ENCODE results near the gene LPP. TPM values are rescaled to one million over a fixed set of nuclear protein-coding genes. Genes with fewer than 3 reads are reported as not detected.
"Not testable (repeated sequence)": the region's sequence is repeated elsewhere in the genome, so short reads cannot be mapped to it uniquely, and the experiment has no call there.

Gene LPP
- total RNA-seq, 6 experiments from 2014 or later = 84.1 to 121 (median 102) TPM

DNA sequence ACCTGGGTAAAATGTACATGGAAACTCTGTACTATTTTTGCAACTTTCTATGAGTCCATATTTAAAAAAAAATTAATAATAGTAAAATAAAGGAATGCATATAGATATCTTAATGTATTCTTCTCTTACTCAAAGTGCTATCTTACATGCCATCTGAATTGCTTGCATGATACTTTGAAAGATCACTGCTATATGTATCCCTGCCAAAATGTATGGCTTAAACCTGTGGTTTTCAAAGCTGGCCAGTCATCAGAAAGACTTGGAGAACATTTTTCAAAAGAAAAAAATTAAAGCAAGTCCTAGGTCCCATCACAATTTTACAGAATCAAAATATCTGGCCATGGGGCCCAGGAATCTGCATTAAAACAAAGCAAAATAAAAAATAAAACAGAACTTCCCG, 262.1 kb downstream of the LPP start:
- TF ChIP-seq, protein P1, sequence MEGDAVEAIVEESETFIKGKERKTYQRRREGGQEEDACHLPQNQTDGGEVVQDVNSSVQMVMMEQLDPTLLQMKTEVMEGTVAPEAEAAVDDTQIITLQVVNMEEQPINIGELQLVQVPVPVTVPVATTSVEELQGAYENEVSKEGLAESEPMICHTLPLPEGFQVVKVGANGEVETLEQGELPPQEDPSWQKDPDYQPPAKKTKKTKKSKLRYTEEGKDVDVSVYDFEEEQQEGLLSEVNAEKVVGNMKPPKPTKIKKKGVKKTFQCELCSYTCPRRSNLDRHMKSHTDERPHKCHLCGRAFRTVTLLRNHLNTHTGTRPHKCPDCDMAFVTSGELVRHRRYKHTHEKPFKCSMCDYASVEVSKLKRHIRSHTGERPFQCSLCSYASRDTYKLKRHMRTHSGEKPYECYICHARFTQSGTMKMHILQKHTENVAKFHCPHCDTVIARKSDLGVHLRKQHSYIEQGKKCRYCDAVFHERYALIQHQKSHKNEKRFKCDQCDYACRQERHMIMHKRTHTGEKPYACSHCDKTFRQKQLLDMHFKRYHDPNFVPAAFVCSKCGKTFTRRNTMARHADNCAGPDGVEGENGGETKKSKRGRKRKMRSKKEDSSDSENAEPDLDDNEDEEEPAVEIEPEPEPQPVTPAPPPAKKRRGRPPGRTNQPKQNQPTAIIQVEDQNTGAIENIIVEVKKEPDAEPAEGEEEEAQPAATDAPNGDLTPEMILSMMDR (IDR thresholded peaks at IDR 0.05) = no peak
- H3K27ac Mint-ChIP-seq = no peak overlapping the region
- peaks cover 48% of the 10 kb centered on the region for H3K4me1 Mint-ChIP-seq (ENCODE audit: low read depth)
- H3K9me3 Mint-ChIP-seq = no peaks in the 10 kb centered on the region
- H3K4me3 Mint-ChIP-seq = no peak overlapping the region
- peaks cover 30% of the 10 kb centered on the region for H3K36me3 Mint-ChIP-seq (ENCODE audit: low read depth)
- DNase-seq = peak; percentile 40
- no peaks in the 10 kb centered on the region for H3K27me3 Mint-ChIP-seq (ENCODE audit: insufficient read depth)

DNA sequence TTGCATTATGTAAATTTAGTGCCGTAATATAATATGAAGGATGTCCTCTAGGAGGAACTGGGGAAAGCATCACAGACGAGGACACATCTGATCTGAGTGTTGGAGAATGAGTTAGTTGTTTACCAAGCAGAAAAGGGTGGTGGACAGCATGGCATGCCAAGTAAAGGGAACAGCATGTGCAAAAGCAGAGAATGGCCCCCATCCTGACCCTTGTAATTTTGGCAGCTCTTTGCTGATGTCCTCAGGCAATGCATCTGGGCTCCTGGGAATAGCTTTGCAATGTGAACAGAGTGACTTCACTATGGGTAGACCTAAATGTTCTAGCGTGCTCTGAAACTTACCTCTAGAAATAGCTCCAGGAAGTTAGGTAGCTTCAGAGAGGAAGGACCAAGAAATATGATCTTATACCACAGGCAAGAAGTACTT, 263.3 kb downstream of the LPP start:
- peaks cover 60% of the 10 kb centered on the region for H3K4me1 Mint-ChIP-seq (ENCODE audit: low read depth)
- peak overlapping the region; percentile 26; the same call in 1 of the 2 replicates for H3K27ac Mint-ChIP-seq
- TF ChIP-seq, protein P1 (IDR thresholded peaks at IDR 0.05) = no peak
- H3K36me3 Mint-ChIP-seq (ENCODE audit: low read depth) = peaks cover 25% of the 10 kb centered on the region
- H3K4me3 Mint-ChIP-seq = no peak overlapping the region
- no peak for DNase-seq
- H3K27me3 Mint-ChIP-seq (ENCODE audit: insufficient read depth) = no peaks in the 10 kb centered on the region
- H3K9me3 Mint-ChIP-seq = no peaks in the 10 kb centered on the region

DNA sequence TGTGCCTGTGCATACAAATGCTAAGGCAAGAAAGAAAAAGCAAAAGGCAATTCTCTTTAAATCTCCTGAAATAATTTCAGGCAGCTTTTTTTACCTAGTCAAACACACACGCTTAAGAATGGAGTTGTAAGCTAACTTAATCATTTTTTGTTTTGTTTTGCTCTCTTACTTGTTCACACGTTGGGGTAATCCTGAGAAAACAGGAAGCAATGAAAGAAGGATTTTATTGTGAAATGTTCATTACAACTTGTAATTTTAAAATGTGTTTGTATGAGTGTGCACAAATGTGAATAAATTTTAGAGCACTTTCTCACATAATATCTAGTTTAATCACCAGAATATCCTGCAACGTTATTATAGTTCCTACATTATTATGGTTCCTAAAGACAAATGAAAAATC, 263.8 kb downstream of the LPP start:
- H3K36me3 Mint-ChIP-seq (ENCODE audit: low read depth) = peaks cover 28% of the 10 kb centered on the region
- no peak overlapping the region for H3K4me3 Mint-ChIP-seq
- DNase-seq = no peak
- H3K27me3 Mint-ChIP-seq (ENCODE audit: insufficient read depth) = no peaks in the 10 kb centered on the region
- H3K9me3 Mint-ChIP-seq = no peaks in the 10 kb centered on the region
- TF ChIP-seq, protein P1 (IDR thresholded peaks at IDR 0.05) = no peak
- H3K4me1 Mint-ChIP-seq (ENCODE audit: low read depth) = peaks cover 65% of the 10 kb centered on the region
- no peak overlapping the region for H3K27ac Mint-ChIP-seq

DNA sequence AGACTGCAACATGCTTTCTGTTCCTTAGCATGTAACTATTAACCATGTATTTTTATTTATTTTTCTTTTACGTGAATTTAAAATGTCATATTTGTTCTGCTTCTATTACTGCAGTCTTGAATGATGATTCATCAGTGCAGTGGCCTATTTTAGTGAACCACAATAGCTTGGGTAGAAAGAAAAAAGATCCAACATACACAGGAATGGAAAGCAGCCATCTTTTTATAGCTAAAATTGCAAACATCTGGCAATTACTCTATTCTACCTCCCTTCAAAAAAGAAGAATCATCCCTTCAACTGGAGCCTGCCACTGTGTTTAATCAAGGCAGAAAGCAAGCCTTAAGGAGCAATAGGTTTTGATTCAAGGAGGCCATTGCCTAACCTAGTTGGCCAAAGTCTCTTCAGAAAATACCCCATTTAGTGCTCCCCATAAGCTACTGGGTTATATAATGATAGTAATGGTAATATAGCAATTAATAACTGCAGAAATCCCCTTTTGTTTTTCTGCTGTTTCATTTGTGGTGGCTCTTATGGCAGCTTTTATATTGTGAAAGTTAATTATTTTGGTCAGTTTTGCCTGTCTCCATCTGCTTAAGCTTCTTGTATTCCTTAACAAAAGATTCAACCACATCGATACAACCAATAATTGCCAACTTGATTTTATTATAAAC, 267.3 kb downstream of the LPP start:
- Mint-ChIP-seq H3K4me1 (ENCODE audit: low read depth) (peaks cover 77% of the 10 kb centered on the region), H3K27ac (peak overlapping the region; percentile 78), H3K4me3 (peak overlapping the region; percentile 60), H3K27me3 (ENCODE audit: insufficient read depth) (no peaks in the 10 kb centered on the region), H3K9me3 (peaks cover 21% of the 10 kb centered on the region), H3K36me3 (ENCODE audit: low read depth) (peaks cover 62% of the 10 kb centered on the region)
- DNase-seq = peak; percentile 87
- TF ChIP-seq, protein P1 (IDR thresholded peaks at IDR 0.05) = no peak

DNA sequence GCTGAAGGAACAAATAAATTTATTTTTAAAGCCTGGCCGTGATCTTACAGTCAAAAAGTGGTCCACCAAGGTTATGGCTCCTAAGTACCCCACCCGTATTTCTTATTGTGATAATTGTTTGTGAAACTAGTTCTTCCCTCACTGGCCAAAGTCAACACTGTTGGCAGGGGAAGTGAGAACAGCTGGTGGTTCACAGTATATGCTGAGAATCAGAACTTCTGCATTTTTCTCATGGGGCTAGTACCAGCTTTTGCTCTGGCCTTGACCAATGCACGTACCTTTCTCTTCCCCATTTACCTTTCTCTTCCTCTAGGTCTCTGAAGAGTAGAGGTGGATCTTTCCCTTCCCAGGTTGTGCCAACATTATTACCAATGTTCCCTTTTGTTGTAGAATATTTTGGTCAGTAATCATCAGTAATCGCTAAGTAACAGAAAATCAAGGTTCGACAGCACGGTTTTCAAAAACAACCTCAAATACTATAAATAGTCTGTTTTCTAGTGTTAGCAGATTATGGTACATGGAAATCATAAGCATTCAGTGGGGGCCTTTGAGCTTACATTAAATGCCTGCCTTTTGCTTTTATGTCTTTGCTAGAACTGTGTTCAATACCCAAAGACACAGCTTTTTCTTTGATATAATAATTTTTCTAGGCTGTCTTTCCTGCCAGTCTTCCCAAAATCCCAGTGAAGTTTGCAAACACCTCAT, 268.0 kb downstream of the LPP start:
- Mint-ChIP-seq H3K27ac (peak overlapping the region; percentile 78), H3K9me3 (peaks cover 28% of the 10 kb centered on the region), H3K4me3 (peak overlapping the region; percentile 60), H3K4me1 (ENCODE audit: low read depth) (peaks cover 70% of the 10 kb centered on the region), H3K27me3 (ENCODE audit: insufficient read depth) (no peaks in the 10 kb centered on the region), H3K36me3 (ENCODE audit: low read depth) (peaks cover 65% of the 10 kb centered on the region)
- DNase-seq = no peak
- TF ChIP-seq, protein P1 (IDR thresholded peaks at IDR 0.05) = no peak

- DNase-seq; H3K4me3 Mint-ChIP-seq; H3K27me3 Mint-ChIP-seq (ENCODE audit: insufficient read depth); H3K27ac Mint-ChIP-seq: not testable (repeated sequence)
- Mint-ChIP-seq H3K4me1 (ENCODE audit: low read depth) (peaks cover 58% of the 10 kb centered on the region), H3K36me3 (ENCODE audit: low read depth) (peaks cover 48% of the 10 kb centered on the region), H3K9me3 (peaks cover 28% of the 10 kb centered on the region)
Observed at GRCh38 chr3:188427981-188428380, 274.0 kb downstream of the LPP start.

Measured in HFFc6 (cell line).